Ishikawa (cell line): ENCODE results near the gene NSUN5.

Experiments used
- CEBPB ChIP-seq: IDR thresholded peaks from 2 replicates; pipeline ENCODE4 v1.6.1; 2012
- EP300 ChIP-seq: IDR thresholded peaks from 2 replicates; pipeline ENCODE4 v1.6.1; 2012; ENCODE audit warnings: borderline replicate concordance
- MAX ChIP-seq: IDR thresholded peaks from 2 replicates; pipeline ENCODE4 v1.6.1; 2012
- RAD21 ChIP-seq: IDR thresholded peaks from 2 replicates; pipeline ENCODE4 v1.6.1; 2012; ENCODE audit warnings: low read depth
- REST ChIP-seq: IDR thresholded peaks from 2 replicates; pipeline ENCODE4 v1.6.1; 2012; ENCODE audit warnings: low read depth, mild to moderate bottlenecking
- TAF1 ChIP-seq: IDR thresholded peaks from 2 replicates; pipeline ENCODE4 v1.6.1; 2012; ENCODE audit warnings: low read depth, mild to moderate bottlenecking
- USF1 ChIP-seq: IDR thresholded peaks from 2 replicates; pipeline ENCODE4 v1.6.1; 2012
- YY1 ChIP-seq: IDR thresholded peaks from 2 replicates; pipeline ENCODE4 v1.6.1; 2012; ENCODE audit warnings: low read depth

- TF ChIP-seq REST (no peak), MAX (no peak), RAD21 (no peak), CEBPB (no peak), EP300 (no peak), TAF1 (no peak), USF1 (no peak), YY1 (no peak)
Measured at GRCh38 chr7:73313521-73313906, 4.9 kb upstream of the NSUN5 start.
